HG02943 (cell line): ENCODE measurements around the gene PTPN1.
"Not testable (repeated sequence)": the region's sequence is repeated elsewhere in the genome, so short reads cannot be mapped to it uniquely, and the experiment has no call there.

ENCODE experiments used
- ATAC-seq: cut with Tn5 transposase; IDR thresholded peaks from one replicate; pipeline ENCODE4 v1.9.1; 2021; ENCODE audit warnings: mild to moderate bottlenecking, low read depth, moderate library complexity; ENCODE audit not compliant: unreplicated experiment

PTPN1 gene

DNA sequence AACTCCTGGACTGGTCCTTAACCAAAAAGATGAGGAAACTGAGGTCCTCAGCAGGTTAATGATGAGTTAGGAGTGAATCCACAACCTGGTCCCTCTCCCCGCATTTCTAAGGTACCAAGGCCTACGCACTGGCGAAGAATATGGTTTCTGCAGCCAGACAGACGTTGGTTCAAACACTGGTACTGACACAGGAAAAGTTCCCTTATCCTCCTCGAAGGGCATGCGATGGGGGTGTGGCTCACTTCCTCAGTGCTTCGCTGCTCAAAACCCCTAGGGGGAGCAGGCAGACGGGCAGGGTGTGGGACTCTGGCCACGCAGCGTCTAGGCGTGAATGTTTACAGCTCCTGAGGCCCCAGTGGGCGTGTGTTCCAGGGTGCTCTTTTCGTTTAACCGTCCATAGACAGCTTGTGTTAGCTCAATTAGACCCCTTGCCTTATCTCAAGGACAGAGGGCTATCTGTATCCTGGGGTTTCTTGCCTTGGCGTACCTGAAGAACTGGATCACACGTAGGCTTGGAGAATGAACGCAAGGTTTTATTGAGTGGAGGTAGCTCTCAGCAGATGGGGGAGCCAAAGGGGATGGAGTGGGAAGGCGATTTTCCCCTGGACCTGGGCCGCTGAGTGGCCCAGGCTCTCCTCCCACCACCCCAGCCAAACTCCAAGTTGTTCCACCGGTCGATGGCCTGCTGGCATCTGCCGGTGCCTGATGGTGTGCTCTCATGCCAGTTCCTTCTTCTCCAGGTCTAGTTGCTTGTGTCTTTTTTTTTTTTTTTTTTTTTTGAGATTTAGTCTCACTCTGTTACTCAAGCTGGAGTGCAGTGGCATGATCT is 31.8 kb upstream of the PTPN1 start:
- no peak for ATAC-seq

DNA sequence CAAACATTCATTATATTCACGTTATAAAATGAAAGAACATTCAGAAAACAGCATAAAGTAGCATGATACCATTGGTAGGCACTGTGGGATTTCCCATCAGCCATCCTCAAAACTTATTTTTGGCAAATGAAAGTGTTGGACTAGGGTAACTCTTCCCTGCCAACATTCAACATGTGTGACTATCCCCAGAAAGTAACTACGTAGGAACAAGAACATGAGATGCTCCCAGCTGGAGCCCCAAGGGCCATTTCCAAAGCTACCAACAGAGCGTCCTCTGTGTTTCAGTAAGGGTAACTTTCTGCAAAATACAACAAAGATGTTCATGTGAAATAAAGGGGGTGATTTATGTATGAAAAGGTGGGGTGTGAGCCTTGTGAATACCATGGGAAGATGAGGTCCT is 28.4 kb upstream of the PTPN1 start:
- no peak for ATAC-seq

DNA sequence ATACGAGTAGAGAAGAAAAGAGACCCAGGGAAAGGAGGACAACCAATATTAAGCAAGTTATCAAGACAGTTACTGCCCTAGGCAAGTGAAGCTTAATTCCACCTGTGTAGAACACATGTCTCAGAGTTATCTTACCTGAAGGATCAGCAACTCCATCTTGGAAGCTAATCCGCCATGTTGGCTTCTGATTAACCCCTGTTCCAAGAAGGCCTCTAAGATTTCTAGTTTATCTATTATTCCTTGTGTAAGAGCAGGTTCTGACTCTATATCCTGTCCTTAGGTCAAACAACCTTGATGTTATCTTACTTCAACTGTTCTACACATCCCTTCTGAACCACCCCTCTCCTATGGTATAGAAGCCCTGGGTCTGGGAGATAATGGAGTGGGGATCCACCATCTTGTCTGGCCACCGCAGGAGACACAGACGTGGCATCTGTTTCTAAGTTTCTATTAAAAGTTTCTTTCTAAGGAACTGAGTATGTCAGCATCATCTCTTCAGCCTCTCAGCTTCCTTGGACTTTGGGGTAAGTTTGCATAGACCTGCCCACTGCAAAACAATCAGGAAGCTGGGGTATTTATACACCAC is 27.7 kb upstream of the PTPN1 start:
- no peak for ATAC-seq

DNA sequence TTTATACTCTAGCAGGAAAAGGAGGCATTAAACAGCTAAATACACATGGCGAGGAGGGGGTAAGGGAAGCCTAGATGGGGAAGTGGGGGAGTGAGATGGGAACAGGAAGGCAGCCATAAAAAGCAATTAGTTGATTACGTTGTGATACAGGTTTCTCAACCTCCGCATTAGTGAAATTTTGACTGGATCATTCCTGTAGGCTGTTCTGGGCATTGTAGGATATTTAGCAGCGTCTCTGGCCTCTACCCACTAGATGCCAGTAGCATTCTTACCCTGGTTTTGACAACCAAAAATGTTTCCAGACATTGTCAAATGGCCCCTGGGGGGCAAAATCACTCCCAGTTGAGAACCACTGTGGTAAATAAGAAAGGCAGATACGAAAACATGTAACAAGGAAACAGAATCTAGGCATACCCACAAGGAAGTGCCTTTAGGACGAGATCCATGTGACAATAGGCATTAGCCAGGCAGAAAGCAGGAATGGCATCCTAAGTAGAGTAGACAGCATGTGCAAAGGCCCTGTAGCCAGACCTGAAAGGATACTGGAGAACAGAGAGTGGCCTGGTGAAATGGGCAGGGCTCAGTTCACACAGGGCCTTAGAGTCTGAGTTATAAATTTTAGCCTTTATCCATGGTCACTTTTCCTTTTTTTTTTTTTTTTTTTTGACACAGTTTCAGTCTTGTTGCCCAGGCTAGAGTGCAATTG is 25.8 kb upstream of the PTPN1 start:
- ATAC-seq, result no peak

DNA sequence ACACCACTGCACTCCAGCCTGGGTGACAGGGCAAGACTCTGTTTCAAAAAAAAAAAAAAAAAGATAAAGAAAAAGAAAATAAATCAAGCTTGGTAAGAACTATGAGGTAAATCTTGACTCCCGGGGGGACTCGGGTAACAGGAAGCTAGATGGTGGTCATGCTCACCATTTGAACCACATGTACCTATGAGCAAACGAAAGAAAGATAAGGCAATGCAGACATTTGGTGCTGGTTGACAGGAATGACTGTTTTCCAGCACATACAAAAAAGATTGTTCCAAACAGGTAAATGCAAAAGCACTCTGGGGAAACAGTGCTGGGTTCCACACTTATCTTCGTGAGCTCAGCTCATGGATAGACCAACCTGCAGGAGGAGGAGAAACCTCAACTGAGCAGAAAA is 22.8 kb upstream of the PTPN1 start:
- no peak for ATAC-seq

DNA sequence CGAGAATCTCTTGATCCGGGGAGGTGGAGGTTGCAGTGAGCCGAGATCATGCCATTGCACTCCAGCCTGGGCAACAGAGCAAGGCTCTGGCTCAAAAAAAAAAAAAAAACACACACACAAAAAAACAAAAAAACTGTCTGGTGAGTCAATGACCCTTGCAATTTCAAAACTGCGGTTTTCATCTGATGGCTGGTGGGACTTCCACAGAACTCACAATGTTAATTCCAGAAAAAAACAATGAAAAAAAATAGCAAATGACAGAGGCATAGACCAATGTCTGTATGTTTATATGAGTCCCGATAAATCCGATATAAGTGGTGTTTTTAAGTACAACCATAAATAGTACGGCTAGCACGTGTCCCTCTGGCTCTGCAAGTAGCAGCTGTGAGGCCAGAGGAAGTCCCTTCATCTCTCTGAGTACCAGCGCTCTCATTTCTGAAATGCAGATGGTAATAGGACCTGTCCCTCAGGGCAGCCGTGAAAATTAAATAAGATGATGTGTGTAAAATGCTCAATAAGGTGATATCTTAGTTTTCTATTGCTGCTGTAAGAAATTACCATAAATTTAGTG is 21.9 kb upstream of the PTPN1 start:
- no peak for ATAC-seq

DNA sequence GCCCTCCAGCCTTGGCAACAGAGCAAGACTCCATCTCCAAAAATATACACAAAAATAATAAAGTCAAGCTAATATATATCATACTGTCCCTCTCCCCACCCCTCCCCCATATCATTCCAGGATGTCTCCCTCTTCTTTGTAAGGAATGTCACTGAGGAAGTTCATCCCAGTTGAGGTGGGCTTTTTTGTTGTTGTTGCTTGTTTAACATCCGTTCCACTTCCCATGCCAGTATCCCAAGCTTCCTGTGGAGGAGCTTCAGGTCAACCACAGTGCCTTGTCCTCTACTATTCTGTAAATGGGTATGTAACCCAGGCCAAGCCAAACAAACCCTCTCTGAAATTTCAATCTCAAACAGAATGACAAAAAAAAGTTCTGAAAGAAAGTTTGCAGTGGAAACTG is 19.0 kb upstream of the PTPN1 start:
- no peak for ATAC-seq

DNA sequence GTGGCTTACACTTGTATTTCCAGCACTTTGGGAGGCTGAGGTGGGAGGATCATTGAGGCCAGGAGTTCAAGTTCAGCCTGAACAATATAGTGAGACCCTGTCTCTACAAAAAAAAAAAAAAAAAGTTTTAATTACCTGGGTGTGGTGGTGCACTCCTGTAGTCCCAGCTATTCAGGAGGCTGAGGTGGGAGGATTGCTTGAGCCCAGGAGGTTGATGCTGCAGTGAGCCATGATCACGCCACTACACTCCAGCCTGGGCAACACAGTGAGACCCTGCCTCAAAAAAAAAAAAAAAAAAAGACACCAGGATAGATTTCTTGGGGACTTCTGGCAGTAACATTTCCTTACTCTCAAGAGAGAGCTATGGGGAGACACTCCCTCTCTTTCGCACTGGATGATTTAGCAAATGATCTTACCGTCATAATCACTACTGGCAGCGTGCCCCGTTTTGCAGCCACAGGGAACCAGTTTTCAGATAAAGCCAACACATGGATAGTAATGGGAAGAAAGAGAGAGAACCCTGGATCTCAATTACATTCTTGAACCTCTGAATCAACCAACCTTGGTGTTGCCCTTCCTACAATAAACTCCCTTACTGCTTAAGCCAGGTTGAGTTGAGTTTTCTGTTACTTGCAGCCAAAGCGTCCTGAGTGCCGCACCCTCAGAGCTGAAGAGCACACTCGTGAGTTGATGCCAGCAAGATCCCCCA is 18.1 kb upstream of the PTPN1 start:
- no peak for ATAC-seq

DNA sequence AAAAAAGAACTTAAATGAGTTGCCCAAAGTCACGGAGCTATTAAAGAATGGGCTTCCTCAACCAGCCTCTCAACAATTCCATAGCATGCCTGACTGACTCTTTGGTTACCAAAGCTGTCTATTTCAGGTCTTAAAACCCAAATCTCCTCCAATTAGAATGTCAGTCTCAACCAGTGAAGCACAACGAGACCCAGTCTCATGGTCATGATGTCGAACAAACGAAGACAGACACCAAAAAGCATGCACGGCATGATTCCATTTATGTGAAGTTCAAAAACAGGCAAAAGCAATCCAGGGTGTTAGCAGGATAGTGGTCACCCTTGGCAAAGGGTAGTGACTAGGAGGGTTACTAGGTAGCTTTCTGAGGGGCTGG is 16.3 kb upstream of the PTPN1 start:
- ATAC-seq, result no peak

DNA sequence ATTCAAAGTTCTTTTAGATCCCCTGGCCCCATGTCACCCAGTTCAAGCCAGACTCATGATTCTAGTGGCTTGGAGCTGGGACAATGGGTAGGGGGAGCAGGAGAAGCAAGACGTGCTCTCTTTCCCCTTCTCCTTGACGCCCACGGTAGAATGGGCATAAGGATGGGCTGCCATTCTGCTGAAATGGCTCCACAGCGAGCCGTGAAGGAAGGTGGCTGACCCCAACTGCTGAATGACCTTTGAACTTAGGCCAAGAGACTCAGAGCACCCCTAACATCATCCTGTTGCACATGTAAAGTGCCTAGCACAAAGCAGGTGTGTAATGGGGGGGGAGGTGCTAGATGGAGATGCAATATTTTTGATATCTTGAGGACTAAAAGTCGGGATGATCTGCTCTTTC is 15.8 kb upstream of the PTPN1 start:
- no peak for ATAC-seq

DNA sequence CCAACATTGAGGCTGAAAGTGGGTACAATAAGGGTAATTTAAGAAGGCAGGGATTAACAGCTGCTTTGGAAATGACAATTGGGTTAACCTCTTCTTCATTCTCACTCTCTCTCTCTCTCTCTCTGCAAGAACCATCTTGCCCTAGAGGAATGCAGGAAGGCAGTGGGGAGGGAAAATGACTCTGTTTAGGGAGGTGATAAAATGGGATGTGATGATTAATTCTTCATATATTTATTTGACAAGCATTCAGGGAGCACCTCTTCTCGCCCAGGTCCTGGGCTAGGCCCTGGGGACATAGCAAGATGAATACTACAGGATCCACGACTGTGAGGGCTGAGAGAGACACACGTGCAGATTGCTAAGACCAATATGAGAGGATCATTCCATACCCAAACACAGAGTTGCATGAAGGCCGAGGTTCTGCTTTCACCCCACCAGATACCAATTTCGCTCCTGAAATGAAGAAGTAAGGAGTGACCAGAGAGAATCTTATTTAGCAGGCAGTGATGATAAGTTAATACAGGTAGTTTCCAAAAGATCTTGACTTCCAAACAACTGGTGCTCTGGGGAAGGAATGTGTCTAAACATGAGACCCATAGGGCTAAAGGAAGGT is 13.3 kb upstream of the PTPN1 start:
- ATAC-seq, result no peak

DNA sequence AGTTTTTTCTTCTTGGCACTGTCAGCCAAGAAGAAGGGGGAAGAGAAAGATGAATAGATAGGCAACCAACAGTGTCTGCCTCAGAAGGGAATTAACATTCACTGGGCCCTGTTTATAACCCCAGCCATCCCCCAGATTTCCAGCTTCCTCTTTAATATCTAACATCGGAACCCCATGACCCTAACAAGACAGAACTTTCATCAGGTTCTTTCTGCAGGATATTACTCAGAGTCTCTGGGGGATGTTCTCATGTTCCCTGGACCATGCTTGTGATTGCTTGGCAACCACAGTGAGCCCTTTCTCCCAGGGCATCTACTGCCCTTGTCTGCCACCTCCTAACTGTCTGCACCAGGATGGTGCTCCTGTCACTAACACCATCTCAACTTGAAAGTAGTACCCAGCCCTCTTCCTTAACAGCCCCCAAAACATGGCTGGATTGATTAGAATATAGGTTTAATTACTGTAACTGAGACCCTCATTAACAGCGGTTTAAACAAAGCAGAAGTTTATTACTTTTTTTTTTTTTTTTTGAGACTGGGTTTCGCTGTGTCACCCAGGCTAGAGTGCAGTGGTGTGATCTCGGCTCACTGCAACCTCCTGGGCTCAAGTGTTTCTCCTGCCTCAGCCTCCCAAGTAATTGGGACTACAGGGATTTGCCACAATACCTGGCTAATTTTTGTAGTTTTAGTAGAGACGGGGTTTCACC is 12.0 kb upstream of the PTPN1 start:
- no peak for ATAC-seq

DNA sequence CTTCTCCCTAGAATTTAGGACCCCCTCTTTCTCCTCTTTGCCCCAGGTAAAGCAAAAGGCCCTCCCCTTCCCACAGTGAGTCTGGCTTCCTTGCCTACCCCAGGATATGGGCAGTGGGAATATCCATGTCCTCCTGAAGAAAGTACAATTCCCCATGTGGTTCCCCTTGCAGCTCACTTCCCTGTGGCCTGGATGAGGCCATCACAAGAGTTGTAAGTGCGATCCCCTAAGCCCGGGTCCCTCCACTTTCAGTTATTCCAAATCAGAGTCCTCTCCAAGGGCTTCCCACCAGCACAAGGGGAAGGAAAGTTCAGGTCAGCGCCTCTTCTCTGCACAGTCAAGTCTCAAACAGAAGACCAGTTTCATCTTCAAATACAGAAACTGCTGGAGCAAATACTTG is 10.2 kb upstream of the PTPN1 start:
- no peak for ATAC-seq

DNA sequence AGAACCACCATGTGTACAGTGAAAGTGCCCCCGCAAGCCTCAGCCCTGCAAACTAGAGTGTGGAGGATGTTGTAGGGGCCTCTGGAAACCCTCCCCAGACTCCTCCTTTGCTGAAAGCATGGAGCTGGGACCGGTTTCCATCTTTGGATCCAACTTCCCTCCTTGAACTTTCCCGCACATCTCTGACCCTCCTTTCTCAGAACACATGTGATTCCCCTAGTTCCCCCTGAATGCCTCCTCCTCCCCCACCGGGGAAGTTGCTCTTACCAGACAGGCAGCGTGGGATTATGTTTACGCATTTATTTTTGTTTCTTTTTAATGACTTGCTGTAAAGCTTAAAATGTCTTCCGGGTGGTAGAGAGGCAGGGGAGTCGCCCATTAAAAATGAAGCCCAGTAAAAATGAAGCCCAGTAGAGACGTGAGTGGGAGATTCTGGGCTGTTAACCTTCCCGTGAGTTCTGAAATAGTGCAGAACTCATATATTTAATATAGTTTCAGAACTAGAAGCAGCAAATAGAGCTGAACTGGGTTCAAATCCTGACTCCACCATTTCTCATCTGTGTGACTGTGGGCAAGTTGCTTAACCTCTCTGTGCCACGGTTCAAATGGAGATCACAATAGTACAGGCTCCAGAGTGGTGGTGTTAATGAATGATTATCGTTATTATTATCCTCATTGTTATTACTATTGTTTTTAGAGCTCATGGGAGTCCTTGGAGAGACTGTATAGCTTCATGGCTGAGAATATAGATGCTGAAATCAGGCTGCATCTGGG is 8.0 kb upstream of the PTPN1 start:
- no peak for ATAC-seq

DNA sequence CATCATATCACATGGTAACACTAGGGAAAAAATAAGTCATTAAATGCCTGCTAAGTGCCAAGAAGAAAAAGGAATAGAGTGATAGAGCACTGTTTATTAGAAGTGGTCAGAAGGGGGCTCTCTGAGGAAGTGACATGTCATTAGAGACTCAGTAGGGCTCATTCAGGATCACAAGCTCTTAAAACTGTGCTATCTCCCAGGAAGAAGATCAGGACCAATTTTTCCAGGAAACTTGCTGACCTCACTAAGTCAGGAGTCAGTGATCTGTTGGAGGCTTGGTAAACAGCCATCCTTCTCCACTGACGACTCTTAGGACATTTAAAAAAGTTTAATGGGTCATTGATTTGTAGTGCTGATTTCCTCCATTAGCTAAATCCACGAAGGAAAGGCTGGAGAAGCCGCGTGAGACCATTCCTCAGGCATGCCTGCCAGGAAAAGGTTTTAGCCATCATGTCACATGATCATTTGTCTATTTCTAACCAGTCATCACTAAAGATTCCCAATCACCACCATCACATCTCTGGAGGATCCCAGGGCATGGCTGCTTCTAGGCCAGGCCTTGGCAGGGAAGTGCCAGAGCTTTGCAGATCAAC is 5.9 kb upstream of the PTPN1 start:
- no peak for ATAC-seq

DNA sequence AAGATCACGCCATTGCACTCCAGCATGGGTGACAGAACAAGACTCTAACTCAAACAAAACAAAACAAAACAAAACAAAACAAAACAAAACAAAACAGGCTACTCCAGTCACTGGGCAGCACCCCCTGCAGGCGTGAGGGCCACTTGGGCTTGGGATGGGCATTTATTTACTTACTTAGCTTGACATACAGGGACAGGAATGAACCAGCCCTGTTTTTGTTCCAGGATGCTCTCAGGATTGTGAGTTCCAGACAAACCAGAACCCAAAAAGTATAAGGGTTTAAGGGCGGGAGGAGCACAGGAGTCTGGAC is 4.0 kb upstream of the PTPN1 start:
- no peak for ATAC-seq

DNA sequence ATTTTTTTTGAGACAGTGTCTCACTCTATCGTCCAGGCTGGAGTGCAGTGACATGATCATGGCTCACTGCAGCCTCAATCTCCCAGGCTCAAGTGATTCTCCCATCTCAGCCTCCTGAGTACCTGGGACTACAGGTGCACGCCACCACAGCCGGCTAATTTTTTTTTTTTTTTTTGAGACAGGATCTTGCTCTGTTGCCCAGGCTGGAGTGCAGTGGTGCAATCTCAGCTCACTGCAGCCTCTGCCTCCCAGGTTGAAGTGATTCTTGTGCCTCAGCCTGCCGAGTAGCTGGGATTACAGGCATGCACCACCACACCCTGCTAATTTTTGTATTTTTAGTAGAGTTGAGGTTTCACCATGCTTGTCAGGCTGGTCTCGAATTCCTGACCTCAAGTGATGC is 2.4 kb upstream of the PTPN1 start:
- not testable (repeated sequence) for ATAC-seq

DNA sequence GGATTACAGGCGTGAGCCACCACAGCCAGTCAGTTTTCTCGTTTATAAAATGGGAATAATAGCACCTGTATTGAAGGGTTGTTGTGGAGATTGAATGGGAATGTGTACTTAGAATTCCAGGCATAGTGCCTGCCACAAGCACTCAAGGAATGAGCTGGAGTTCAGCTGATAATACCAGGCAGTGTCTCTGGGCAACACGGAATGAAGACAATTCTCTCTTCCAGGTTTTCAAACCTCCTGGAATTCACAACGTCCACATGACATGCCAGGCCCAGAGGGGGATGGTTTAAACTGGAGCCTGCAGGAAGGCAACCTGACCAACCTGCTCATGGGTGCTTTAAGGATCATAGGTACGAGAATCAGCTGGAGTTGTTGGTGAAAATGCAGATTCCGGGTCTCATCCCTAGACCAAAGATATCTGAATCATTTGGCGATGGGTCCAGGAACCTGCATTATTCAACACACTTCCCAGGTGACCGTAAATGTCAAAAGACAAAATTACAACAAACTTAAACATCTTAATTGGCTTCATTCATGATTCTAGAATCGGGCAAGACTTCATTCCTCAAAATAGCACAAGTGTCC is 1.9 kb upstream of the PTPN1 start:
- ATAC-seq, result no peak
